Measurements from ENCODE around the gene EBF3. TPM values are rescaled to one million over a fixed set of nuclear protein-coding genes. Genes with fewer than 3 reads are reported as not detected.

EBF3 gene
- total RNA-seq, 1 experiment from 2014 or later: not detected

- POLR2A ChIA-PET: no interaction called here
- intact Hi-C loops (cut with micrococcal nuclease): no loop called here
- Mint-ChIP-seq H3K9me3 (ENCODE audit: unreplicated experiment) (no peaks in the 10 kb centered on the region), H3K4me3 (ENCODE audit: unreplicated experiment) (no peak overlapping the region), H3K27me3 (ENCODE audit: insufficient read depth, unreplicated experiment) (no peaks in the 10 kb centered on the region), H3K27ac (ENCODE audit: low read depth, unreplicated experiment) (no peak overlapping the region), H3K4me1 (ENCODE audit: insufficient read depth, unreplicated experiment) (no peaks in the 10 kb centered on the region), H3K36me3 (ENCODE audit: insufficient read depth, unreplicated experiment) (no peaks in the 10 kb centered on the region)
- no peak for DNase-seq (ENCODE audit: unreplicated experiment)
- CTCF ChIA-PET: interaction anchor here (1.2 kb wide), 1 partner anchor 17 kb away, joined by 4 read pairs; no protein-coding TSS in a partner anchor
- no peak for TF ChIP-seq CTCF (IDR thresholded peaks at IDR 0.05; ENCODE audit: unreplicated experiment)
- no TSS peak for BruUV-seq (replicated peaks)
These were observed 93.7 kb downstream of the EBF3 start for GRCh38 chr10:129870474-129870757.

GRCh38 chr10:129869596-129870473 is 94.2 kb downstream of the EBF3 start:
- H3K27ac Mint-ChIP-seq (ENCODE audit: low read depth, unreplicated experiment): no peak overlapping the region
- ChIA-PET CTCF (interaction anchor here (0.6 to 1.2 kb wide), 5 partner anchors 16 to 824 kb away, joined by 3 to 4 read pairs (median 4); no protein-coding TSS in a partner anchor), POLR2A (no interaction called here)
- intact Hi-C loops (cut with micrococcal nuclease): no loop called here
- no peak for TF ChIP-seq CTCF (IDR thresholded peaks at IDR 0.05; ENCODE audit: unreplicated experiment)
- H3K36me3 Mint-ChIP-seq (ENCODE audit: insufficient read depth, unreplicated experiment): no peaks in the 10 kb centered on the region
- no TSS peak for BruUV-seq (replicated peaks)
- no peak overlapping the region for H3K4me3 Mint-ChIP-seq (ENCODE audit: unreplicated experiment)
- H3K9me3 Mint-ChIP-seq (ENCODE audit: unreplicated experiment): no peaks in the 10 kb centered on the region
- DNase-seq (ENCODE audit: unreplicated experiment): no peak
- H3K27me3 Mint-ChIP-seq (ENCODE audit: insufficient read depth, unreplicated experiment): no peaks in the 10 kb centered on the region
- H3K4me1 Mint-ChIP-seq (ENCODE audit: insufficient read depth, unreplicated experiment): no peaks in the 10 kb centered on the region

GRCh38 chr10:129868449-129869035 is 95.5 kb downstream of the EBF3 start:
- Mint-ChIP-seq H3K4me3 (ENCODE audit: unreplicated experiment) (no peak overlapping the region), H3K9me3 (ENCODE audit: unreplicated experiment) (no peaks in the 10 kb centered on the region), H3K36me3 (ENCODE audit: insufficient read depth, unreplicated experiment) (no peaks in the 10 kb centered on the region), H3K27me3 (ENCODE audit: insufficient read depth, unreplicated experiment) (no peaks in the 10 kb centered on the region), H3K4me1 (ENCODE audit: insufficient read depth, unreplicated experiment) (no peaks in the 10 kb centered on the region), H3K27ac (ENCODE audit: low read depth, unreplicated experiment) (no peak overlapping the region)
- intact Hi-C loops (cut with micrococcal nuclease): no loop called here
- ChIA-PET POLR2A (no interaction called here), CTCF (interaction anchor here (0.6 kb wide), 3 partner anchors 175 to 825 kb away, joined by 3 to 4 read pairs (median 3); no protein-coding TSS in a partner anchor)
- BruUV-seq (replicated peaks): no TSS peak
- TF ChIP-seq CTCF (IDR thresholded peaks at IDR 0.05; ENCODE audit: unreplicated experiment): no peak
- DNase-seq (ENCODE audit: unreplicated experiment): no peak

- Mint-ChIP-seq H3K27ac (ENCODE audit: low read depth, unreplicated experiment) (no peak overlapping the region), H3K4me1 (ENCODE audit: insufficient read depth, unreplicated experiment) (no peaks in the 10 kb centered on the region), H3K4me3 (ENCODE audit: unreplicated experiment) (no peak overlapping the region), H3K9me3 (ENCODE audit: unreplicated experiment) (no peaks in the 10 kb centered on the region), H3K36me3 (ENCODE audit: insufficient read depth, unreplicated experiment) (no peaks in the 10 kb centered on the region), H3K27me3 (ENCODE audit: insufficient read depth, unreplicated experiment) (no peaks in the 10 kb centered on the region)
- no TSS peak for BruUV-seq (replicated peaks)
- ChIA-PET POLR2A (interaction anchor here (0.7 kb wide), 1 partner anchor 14 kb away, joined by 3 read pairs; no protein-coding TSS in a partner anchor), CTCF (no interaction called here)
- TF ChIP-seq CTCF (IDR thresholded peaks at IDR 0.05; ENCODE audit: unreplicated experiment): no peak
- DNase-seq (ENCODE audit: unreplicated experiment): no peak
- intact Hi-C loops (cut with micrococcal nuclease): no loop called here
These were observed 96.4 kb downstream of the EBF3 start for GRCh38 chr10:129867631-129868179.
